DOHH2 (cell line): Measurements from ENCODE around the gene GALNT12.

ENCODE experiments used
- CTCF ChIP-seq: fragments of 200-600 bp; sonication (generic); IDR thresholded peaks from one replicate; pipeline ENCODE4 v1.5.1; 2014; ENCODE audit warnings: antibody characterized with exemption, mild to moderate bottlenecking, low read depth, low read length; ENCODE audit not compliant: poor library complexity, severe bottlenecking
- EZH2phosphoT487 ChIP-seq: fragments of 200-600 bp; sonication (generic); IDR thresholded peaks from 2 replicates; pipeline ENCODE4 v1.6.1; 2017; ENCODE audit warnings: borderline replicate concordance, mild to moderate bottlenecking, antibody characterized with exemption, low read length, moderate library complexity, mixed read lengths

- TF ChIP-seq CTCF (no peak), EZH2phosphoT487 (no peak)
These were observed 57.1 kb downstream of the GALNT12 start for GRCh38 chr9:98864281-98865174.
